ENCODE measurements around the gene HOXB3.

HOXB3 gene

GRCh38 chr17:48567209-48567608 is 22.8 kb downstream of the HOXB3 start:
- no peak for DNase-seq

DNA sequence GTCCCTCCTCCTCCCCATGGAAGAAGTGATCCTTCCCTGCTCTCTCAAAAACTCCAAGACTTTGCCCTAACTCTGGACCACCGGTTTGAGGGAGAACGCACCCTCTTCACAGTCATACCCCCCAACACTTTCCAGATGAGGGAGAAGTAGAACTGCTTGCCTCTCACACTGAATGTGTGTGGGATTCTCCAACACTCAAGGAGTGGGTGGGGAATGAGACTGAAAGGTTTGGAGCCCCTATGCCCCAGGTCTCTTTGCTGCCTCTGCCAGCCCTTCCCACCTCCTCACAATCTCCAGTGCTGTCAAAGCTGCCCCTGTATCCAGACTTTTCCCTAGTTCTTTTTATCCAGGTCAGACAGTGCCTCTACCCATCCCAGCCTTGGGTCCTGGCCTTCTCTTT is 23.3 kb downstream of the HOXB3 start:
- no peak for DNase-seq

DNA sequence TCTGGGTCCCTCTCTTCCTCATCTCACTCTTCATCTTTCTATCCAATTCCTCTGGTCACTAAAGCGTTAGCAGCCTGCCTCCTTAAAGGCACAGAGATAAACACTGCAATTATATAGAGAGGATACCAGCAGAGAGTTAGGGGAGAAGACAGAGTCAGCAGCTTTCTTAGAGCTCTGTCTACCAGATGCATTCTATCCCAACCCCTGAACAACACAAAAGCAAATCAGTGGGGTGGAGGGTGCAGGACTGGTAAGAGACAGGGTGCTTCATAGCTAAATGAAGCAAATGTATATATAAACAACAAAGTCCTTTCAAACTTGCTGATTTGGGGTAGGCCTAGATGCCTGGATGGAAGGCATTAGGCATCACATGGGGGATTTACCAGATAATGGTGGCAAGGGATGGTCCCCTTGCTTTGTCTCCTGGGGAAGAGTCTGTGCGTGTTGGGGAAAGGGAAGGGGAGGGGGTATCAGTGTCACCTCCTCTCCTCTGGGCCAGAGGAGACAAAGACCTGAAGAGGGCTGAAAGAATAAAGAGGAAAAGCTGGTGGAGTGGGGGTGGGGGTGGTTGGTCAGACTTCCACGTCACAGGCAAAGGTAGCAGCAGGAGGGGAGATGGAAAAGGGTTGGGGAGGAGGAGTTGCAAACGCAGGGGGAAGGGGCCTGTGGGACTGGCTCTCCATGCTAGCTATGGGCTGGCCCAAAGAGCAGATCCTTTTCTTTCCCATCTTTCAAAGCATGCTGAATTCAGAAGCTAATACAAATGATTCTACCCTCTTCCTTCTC is 23.9 kb downstream of the HOXB3 start:
- no peak for DNase-seq

DNA sequence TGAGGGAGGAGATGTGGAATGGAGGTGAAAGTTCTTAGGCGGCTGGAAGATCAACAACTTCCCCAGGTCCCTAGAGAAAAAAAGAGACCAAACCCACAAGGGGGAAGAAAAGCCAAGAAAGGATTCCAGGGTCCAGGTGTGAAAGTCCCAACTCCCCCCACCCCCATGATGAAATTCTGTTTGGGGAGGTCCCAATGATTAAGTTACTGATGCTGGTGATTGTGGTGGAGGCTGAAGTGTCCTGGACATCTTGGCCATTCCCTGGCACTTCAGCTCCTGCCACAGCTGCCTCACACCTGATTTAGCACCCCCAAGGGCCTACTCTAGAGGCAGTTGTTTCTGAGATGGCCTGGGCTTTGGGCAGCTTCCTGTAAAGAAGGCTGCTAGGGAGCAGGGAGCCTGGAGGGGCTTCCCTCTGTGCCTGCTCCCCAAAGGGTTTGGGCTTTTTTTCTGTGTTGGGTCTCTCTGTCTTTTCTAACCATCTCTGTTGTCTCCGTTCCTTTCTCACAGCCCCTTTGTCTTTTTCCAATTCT is 25.0 kb downstream of the HOXB3 start:
- no peak for DNase-seq

DNA sequence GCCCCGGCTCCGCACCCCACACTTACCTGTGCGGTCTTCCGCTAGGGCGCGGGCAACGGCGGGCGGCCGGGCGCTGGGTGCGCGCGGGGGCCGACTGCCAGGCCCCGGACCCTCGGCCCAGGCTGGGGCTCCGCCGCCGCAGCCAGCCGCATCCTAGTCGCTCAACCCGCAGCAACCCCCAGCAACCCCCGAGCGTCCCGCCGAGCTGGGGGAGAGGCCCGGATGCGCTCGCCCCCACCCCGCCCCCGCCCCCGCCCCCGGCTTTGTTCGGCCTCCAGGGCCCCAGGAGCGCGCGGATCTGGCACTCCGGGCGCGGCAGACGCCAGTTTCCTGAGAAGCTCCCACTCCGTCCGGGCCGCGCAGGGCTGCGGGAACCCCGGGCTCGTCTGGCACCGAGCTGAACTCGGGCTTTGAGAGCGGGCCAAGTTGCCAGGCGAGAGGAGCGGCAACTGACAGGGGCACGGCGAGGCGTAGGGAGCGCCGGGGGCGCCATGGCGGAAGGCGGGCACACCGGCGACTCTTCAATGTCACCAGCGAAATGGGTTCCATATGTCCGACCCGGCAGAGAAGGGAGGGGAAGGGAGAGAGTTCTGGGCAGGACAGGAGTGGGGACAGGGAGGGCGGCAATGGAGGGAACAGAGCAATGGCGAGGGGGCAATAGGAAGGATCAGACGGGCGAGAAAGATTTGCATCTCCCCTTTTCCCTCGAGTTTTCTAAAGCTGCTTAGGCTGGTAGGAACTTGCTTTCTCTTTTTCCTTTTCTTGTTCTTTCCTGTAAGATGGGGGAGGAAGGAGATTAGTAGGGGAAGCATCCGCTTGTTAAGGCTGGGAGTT is 25.6 kb downstream of the HOXB3 start:
- DNase-seq = no peak

- no peak for DNase-seq
These were observed 26.2 kb downstream of the HOXB3 start for GRCh38 chr17:48563867-48564187.

- no peak for DNase-seq
These were observed 26.6 kb downstream of the HOXB3 start for GRCh38 chr17:48563385-48563838.

DNA sequence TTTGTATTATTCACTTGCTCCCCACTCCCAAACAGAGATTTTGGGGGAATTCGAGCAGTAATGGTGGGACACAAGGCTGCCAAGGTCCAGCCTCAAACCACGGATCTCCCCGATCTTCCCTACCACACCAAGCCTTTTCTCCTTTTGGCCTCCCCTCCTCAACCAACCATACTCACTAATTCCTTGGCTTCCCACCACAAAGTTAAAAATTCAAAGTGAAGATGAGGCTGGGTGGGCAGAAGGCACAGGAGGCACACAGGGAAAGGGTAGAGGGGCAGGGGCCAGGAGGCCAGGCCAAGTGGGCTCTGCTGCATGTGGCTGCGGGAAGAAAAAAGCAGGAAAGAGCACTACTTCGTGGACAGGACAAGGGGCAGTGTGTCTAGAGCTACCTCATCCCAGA is 27.1 kb downstream of the HOXB3 start:
- no peak for DNase-seq

DNA sequence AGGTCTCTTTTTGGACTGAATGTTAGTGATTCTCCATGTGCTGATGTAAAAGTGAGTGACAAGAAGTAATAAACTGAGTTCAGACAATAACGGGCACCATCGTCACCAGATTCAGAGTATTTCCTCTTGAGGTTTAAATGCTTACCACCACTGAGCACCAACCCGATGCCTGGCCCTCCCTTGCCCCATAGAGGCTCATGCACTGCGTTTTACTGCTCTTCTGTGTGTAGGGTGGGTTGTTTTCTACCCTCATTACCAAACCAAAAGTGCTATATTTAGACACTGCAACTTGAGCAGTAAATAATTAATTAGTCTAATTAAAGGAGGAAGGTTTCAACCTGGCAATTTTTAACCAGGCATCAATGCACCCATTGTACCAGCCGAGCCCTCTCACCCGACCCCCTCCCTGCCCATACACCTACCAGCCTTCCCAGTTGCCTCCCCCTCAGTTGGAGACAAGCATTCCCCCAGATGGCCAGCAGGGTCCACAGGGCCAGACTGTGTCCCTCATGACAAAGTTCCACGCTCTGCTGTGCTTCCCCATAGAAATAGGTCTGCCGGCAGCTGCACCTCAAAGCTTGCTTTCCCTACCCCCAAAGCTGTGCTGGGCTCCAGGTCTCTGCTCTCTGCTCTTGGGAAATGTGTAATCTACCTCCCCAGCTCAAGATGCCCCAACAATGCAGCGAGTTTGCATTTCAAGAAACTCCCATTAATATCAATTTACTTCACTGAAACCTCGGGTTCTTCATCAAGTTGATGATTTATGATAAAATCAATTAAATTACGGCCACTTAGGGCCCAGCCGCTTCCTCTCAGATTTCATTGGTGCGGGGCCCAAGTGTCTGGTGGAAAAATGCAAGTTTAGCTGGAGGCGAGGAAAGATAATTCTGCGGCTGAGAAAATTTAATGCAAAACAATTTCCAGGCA is 27.9 kb downstream of the HOXB3 start:
- no peak for DNase-seq

DNA sequence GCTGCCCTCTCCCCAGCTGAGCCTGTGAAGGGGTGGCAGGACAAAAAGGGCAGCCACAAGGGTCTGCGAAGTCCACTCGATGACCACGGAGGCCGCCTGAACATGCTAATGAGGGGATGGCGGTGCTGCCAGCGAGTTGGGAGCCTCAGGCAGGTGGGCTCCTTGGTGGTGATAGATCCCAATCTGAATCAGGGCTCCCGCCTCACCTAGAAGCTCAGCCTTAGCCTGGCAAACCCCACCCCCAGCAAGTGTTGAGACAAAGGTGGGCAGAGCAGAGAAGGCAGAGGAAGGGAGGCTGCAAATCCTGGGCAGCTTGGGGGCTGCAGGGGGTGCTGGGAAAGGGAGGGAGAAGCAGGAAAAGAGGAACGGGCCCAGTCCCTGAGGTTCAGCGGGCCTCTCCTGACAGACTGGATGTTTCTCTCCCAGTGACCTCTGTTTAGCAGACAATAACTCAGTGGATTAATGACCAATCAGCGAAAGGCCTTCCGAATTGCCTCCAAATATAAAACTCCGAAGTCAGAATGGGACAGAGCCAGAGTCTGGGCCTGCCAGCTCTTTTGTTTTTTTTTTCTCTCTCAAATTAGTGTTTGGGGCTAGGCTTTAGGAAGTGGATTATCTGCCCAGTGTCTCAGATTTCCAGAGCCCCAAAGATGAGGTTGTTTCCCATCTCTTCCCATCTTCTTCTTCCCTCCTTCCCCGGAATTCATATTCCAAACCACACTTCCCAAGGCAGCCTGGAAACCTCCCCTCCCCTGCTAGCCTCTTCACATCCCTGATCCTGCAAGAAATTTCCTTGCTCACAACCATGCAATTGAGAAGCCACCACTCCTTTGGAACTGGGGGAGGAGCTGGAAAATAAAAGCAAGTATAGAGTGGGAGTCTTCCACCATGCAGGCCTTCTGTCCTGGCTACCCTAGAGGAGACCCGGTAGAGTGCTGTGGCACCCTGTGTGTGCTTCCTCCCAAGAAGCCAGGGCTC is 29.9 kb downstream of the HOXB3 start:
- no peak for DNase-seq

DNA sequence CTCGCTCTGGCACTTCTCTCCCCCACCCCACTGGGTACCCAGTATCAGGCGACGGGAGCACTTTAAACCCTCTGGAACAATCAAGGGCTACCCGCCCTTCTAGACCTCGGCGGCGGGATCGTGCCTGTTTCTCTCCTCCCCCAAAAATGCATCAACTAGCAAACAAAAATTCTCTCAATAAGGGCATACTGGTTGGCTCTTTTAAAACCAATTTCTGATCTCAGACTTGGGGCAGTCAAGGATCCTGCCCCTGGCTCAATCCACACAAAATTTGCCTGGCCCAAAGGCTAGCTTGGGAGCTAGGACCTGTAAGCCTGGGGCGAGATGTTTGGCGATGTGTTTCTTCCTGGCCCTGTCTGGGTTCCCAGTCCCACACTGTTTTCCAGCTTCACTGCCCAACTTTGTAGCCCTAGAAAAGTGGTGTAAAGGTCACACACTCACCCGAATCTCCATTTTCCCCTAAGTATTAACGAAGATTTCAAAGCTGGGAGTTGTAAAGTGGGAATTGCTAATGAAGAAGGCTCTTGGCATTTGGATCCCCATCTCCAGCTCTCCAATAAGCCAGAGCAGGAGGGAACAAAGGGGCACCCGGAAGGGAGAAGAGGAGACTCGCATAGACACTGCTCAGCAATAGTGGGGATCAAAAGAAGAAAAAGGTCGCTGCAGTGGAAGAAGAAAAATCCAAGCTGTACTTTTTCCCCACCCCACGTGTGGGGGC is 30.8 kb downstream of the HOXB3 start:
- DNase-seq = no peak

GRCh38 chr17:48558831-48559121 is 31.3 kb downstream of the HOXB3 start:
- no peak for DNase-seq

- DNase-seq = no peak
These were observed 31.8 kb downstream of the HOXB3 start for GRCh38 chr17:48558057-48558830.

DNA sequence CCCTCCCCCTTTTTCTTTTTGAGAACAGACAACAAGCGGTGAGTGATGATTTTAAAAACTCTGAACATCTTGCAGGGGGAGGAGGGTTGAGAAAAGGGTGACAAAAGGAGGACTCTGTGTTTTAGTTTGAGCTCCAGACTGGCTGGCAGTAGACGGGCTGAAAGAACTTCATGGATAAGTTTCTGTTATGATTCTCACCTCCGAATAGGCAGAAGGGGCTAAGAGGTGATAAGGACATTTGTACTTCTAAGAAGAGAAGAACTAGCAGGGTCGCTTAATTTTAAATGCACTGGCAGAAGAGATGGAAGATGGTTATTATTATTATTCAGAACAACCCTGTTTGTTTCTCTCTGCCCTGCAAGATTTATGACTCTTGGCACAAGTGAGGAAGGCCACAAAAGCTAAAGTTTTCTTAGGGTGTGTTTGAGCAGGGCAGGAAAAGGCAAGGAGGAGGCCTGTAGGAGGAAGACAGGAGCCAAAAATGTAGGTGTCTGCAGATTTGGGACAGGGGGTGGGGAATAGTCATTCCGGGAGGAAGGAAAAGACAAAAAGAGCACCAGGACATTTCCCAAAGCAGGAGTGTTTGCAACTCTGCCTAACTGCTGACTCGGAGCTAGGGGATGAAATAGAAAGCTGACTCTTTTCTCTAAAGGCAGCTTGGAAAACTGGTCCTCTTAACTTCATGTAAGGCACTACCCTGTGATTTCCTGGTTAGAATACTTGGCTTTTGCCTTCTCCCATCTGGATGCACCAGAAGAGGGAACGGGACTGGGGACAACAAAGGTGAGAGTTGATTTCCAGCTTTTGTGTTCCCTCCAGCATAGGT is 33.3 kb downstream of the HOXB3 start:
- no peak for DNase-seq

- DNase-seq = no peak
These were observed 33.8 kb downstream of the HOXB3 start for GRCh38 chr17:48556229-48556575.

- no peak for DNase-seq
These were observed 34.5 kb downstream of the HOXB3 start for GRCh38 chr17:48555258-48556228.

DNA sequence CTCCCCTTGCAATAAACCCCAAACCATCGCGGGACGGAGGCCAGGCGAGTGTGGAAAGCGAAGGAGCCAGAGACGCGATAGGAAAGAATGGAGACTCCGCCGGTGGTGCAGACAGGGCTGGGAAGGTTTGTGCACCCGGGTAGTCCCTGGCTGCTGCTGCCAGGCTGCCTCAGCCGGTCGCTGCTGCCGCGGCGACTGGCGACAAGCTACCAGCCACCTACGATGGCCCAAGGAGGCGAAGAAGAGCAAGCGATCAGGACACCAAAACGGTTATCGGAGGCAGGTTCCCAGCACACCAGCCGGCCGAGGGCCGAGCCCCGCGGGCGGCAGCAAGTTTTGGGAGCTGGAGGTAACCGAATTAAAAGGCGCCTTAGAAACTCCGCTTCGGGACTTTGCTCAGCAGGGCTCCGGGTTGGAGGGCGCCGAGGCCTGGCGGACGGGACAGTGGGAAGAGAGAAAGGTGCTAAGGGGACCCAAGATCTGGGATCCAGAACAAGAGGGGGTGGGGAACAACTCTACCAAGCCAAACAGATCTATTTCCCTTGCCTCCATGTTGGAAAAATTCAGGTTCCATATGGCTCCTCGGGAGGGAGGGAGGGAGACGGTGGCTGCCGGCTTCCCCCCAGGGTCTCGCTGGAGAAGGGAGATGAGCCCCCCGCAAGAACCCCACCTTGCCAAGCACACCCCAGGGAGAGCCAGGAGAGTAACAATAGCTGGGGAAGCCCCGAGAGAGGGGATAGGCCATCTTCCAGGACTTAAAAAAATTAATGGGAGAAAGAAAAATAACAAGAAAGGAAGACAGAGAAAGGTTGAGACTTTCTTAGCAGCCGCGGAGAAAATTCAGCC is 35.4 kb downstream of the HOXB3 start:
- DNase-seq = no peak
